Retinal pigment epithelial cell (primary cell): ENCODE measurements around the gene ACOT7.
A peak's percentile ranks its signal among the peaks of the same experiment; 100 is the strongest.

Experiments used
- DNase-seq: peaks from one replicate; pipeline ENCODE4 v3.0.0-alpha.2; 2010; ENCODE audit warnings: low read depth
- H3K4me3 ChIP-seq: 2 replicates; pipeline ENCODE4 v1.5.1; 2011; ENCODE audit warnings: mild to moderate bottlenecking, low read length, control low read depth, moderate library complexity
- CTCF ChIP-seq: conservative IDR thresholded peaks from 2 replicates; pipeline ENCODE4 v1.5.1; 2011; ENCODE audit warnings: low read depth, low read length, control low read depth, inconsistent platforms

The ACOT7 gene

GRCh38 chr1:6350416-6351088 is 43.0 kb downstream of the ACOT7 start:
- no peak for DNase-seq
- no peak for TF ChIP-seq CTCF
- no peak overlapping the region for H3K4me3 ChIP-seq

GRCh38 chr1:6349254-6349943 is 44.2 kb downstream of the ACOT7 start:
- no peak for DNase-seq
- TF ChIP-seq CTCF, result no peak
- H3K4me3 ChIP-seq, result no peak overlapping the region

GRCh38 chr1:6348511-6349191 is 44.9 kb downstream of the ACOT7 start:
- H3K4me3 ChIP-seq, result no peak overlapping the region
- no peak for DNase-seq

GRCh38 chr1:6347641-6348487 is 45.7 kb downstream of the ACOT7 start:
- no peak for DNase-seq
- TF ChIP-seq CTCF, result peak; percentile 77
- no peak overlapping the region for H3K4me3 ChIP-seq

More at GRCh38 chr1:6348511-6349191, 44.9 kb downstream of the ACOT7 start:
- TF ChIP-seq CTCF, result no peak

- no peak for DNase-seq
- no peak overlapping the region for H3K4me3 ChIP-seq
- TF ChIP-seq CTCF, result no peak
Observed at GRCh38 chr1:6345460-6345859, 48.1 kb downstream of the ACOT7 start.

GRCh38 chr1:6345009-6345408 is 48.6 kb downstream of the ACOT7 start:
- no peak overlapping the region for H3K4me3 ChIP-seq
- no peak for DNase-seq
- TF ChIP-seq CTCF, result no peak
